Endothelial cell of hepatic sinusoid (primary cell): Measurements from ENCODE around the gene ANKS3.

ENCODE experiments used
- in situ Hi-C: cut with HindIII; loops from 2 replicates; pipeline ENCODE4 v1.10.0; 2017; ENCODE audit warnings: low sequenced_read_pairs

ANKS3 gene, protein sequence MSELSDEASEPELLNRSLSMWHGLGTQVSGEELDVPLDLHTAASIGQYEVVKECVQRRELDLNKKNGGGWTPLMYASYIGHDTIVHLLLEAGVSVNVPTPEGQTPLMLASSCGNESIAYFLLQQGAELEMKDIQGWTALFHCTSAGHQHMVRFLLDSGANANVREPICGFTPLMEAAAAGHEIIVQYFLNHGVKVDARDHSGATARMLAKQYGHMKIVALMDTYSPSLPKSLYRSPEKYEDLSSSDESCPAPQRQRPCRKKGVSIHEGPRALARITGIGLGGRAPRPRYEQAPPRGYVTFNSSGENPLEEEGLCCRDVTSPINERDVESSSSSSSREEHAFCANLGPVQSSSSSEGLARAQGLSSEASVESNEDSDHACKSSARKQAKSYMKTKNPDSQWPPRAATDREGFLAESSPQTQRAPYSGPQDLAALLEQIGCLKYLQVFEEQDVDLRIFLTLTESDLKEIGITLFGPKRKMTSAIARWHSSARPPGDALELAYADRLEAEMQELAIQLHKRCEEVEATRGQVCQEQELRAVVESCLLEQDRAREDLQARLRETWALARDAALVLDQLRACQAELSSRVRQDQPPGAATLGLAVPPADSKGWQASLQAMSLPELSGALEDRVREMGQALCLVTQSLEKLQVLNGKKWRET

DNA sequence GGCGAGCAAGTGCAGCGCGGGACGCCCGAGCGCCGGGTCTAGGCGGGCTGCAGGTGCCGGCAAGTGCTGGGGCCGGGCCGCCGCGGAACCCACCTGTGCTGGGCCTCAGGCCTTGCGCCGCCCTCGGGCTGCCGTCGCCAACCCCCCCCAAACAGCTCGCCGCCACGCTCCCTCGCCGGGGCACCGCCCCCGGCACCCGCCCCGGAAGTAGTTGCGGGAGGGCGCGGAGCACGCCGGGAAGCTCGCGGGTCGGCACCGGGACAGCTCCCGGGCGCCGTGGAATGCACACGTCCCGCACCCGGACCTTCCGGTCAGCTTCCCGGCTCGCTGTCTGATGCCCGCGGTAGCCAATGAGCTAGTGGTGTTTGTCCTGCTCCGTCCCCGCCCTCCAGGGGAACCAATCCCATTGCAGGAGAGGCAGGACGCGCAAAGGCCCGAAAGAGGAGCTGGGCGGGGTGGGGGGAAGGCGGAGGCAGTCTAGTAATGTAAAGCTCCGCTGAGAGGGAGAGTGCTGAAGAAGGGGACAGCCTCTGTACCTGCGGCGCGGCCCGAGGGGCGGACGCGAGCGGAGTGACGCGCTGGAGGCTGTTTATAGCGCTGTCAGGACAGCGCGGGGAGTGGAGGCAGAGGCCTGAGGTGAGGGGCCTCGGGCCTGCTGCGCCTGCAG is at the start of gene ANKS3, which contains the start of gene DNAAF8:
TSS of gene ANKS3 (minus strand) at position 209 of the 667 bp plus-strand sequence. CDS start 4,122 bp downstream, outside the sequence.
TSS of gene DNAAF8 (plus strand) at position 475 of the 667 bp plus-strand sequence. CDS start 1,978 bp downstream, outside the sequence.
- in situ Hi-C loops = no loop called here

DNA sequence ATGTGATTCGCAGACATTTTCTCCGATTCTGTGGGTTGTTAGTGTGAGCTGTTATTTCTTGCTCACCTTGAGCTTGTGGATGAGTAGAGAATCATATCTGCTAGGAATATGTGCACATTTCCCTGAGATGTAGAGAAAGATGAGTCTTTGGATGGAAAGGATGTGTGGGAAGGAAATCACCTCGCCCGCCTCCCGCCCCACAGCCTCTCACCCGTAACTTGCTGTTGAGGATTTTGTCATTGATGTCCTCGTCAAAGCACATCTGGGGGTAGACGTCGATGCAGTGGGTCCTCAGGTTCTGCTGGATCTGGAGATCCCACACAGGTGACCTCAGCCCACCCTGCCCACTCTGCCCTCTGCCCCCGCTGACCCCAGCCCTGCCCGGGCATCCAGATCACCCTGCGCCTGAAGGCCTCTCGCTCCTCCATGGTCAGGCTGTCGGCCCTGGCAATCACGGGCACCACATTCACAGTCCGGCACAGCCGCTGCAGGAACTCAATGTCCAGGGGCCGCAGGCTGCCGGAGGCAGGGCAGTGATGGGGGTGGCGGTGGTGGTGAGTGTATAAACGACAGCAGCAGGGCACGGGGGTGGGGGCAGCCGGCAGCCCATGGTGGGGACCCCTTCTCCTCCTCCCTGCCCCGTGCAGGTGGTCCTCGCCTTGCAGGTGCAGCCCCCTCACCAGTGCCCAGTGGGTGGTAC is 49.3 kb upstream of the ANKS3 start:
- in situ Hi-C loops = no loop called here

DNA sequence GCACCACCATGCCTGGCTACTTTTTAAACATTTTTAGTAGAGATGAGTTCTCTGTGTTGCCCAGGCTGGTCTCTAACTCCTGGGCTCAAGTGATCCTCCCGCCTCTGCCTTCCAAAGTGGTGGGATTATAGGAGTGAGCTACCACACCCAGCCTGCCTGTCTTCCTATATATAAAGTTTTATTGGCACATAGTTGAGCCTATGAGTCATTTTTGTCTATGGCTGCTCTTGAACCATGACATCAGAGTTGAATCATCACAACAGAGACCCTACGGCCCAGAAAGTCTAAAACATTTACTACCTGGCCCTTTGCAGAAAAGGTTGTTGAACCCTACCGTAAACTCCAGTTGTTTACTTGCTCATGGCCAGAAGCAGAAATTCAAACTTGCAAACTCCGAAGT is 46.2 kb upstream of the ANKS3 start:
- in situ Hi-C loops = no loop called here

DNA sequence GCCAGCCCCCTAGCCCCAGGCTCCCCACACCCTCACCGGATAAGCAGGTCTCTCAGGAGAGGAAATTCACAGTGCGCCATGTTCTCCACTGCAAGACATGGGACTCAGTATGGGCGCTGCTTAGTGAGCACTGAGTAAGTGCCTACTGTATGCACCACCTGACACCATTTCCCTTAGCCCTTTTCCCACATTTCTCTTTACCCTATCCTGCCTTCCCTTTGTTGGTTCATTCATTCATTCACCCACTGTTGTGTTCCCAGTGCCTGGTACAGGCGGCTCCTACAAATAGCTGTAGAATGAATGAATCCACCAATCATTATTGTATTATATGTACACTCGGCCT is 44.0 kb upstream of the ANKS3 start:
- in situ Hi-C loops = no loop called here

DNA sequence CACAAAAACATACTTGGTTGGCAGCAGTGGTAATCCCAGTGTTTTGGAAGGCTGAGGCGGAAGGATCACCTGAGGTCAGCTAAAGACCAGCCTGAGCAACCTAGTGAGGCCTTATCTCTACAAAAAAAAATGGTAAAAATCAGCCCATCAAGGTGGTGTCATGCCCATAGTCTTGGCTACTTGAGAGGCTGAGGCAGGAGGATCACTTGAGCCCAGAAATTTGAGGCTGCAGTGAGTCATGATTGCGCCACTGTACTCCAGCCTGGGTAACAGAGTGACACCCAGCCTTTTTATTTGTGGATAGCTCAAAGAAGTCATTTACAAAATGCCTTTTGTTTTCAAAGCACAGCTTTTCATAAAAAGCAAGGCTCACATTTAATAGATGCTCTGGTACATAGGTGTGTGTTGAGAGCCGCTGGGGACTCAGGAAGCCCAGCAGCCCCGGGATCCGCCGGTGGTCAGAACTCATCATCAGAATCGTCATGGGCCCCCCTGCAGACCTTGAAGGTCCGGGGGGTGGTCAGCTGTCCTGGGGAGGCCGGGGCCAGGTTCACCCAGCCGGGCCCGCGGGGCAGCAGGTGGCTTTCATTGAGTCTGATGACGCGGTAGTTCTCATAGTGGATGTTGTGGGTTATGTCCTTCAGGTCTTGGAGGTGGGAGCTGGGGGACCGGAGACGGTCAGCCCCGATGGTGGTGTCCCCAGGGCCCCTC is 43.4 kb upstream of the ANKS3 start:
- in situ Hi-C loops = no loop called here

DNA sequence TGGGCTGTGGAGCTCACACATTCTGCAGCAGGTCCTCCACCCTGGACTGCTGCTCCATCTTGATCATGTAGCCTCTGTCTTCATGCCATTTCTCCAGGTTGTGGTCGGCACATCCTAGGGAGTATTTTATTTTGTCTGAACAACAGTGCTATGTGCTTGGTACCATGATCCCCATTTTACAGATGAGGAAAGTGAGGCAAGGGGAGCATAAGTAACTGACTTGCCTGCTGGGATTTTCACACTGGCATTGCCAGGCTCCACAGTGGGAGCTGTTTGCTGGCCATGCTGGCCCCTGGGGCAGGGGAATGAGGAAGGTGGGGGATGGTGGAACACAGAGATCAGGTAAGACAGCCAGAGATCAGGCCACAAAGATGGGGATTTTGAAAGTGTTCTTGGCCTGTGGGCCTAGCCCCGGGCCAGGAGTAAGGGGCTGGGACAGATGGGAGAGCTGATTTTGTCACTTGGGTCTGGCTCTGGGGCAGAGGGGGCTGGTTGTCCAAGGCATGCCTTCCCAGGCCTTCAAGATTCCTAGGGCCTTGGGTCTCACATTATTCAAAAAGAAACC is 42.2 kb upstream of the ANKS3 start:
- in situ Hi-C loops = no loop called here

DNA sequence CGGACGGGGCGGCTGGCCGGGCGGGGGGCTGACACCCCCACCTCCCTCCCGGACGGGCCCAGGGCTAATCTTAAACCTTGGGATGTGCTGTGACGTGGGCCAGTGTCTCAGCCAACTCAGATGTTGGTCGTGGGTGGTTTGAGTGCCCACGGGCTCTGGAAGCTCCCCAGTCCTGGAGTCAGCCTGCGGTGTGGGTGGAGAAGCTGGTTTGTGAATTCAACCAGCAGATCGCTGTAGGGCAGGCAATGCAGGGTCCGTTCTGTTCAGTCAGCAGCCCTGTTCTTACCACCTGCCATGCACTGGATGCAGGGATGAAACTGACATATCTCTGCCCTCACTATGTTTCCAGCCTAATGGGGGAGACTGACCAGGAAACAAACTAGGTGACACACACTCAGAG is 40.9 kb upstream of the ANKS3 start:
- in situ Hi-C loops = no loop called here

DNA sequence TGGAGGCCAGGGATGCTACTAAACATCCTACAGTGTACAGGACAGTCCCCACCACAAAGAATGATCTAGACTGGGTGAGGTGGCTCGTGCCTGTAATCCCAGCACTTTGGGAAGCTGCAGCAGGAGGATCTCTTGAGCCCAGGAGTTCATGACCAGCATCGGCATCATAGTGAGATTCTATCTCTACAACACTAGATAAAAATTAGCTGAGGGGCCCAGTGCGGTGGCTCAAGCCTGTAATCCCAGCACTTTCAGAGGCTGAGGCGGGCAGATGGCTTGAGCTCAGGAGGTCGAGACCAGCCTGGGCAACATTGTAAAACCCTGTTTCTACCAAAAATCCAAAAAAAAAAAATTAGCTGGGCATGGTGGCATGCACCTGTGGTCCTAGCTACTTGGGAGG is 38.3 kb upstream of the ANKS3 start:
- in situ Hi-C loops = no loop called here

DNA sequence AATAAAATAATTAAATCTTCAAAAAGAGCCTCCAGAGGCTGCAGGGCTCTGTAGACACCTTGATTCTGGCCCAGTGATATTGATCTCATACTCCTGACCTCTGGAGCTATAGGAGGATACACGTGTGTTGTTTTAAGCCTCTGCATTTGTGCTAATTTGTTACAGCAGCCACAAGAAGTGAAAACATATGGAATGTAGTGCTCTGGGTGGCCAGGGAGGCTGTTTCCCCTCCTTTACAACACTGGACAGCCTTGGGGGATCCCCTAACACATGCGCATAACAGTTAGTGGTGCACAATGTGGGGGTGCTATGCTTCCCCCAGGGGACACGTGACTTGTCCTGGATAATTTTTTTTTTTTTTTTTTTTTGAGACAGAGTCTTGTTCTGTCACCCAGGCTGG is 37.6 kb upstream of the ANKS3 start:
- in situ Hi-C loops = no loop called here

DNA sequence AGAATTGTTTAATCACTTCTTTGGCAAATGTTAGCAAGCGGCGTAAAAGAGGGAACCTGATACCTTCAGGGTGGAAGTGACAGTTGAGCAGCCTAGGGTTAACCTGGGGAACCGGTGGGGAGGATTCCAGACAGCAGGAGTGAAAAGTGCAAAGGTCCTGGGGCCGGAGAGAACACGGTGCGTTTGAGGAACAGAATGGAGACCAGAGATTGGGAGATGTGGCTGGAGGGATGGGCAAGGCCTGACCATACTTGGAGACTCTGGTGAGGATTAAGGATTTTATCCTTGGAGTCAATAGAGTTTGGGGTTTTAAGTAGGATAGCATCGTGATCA is 35.2 kb upstream of the ANKS3 start:
- in situ Hi-C loops = loop anchor here (5.0 kb wide), 1 partner anchor 63 kb away; no protein-coding TSS in a partner anchor

DNA sequence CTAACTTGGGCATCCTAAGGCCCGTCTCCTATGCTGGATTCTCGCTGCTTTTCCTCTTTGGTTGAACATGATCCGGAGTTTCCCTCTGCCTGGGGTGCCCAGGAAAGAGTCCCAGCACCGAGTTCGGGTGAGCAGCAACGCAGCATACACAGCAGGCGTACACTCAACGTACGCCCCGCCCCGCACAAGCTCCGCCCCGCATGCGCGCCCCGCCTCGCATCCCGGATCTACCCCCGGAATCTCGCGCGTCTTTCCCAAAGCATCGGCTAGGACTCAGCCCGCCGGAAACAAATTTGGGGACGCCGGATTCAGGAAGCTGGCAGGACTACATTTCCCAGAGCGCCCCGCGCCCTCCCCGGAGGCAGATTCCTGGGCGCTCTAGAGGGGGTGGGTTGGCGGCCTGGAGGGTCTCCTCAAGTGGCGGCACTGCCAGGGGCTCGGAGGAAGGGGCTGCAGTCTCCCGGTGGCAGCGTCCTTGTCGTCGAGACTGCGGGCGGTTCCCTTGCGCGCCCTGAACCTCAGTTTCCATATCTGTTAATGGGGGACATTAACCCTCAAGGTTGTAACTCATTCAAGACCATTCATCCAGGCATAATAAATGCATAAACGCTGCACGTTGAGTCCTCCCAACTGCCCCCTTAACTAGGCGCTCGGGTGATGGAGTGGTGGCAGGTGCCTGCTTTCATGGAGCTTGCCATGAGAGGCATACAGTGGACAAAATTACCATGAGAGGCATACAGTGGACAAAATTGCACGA is 34.7 kb upstream of the ANKS3 start:
- in situ Hi-C loops = loop anchor here (5.0 kb wide), 1 partner anchor 64 kb away; no protein-coding TSS in a partner anchor

DNA sequence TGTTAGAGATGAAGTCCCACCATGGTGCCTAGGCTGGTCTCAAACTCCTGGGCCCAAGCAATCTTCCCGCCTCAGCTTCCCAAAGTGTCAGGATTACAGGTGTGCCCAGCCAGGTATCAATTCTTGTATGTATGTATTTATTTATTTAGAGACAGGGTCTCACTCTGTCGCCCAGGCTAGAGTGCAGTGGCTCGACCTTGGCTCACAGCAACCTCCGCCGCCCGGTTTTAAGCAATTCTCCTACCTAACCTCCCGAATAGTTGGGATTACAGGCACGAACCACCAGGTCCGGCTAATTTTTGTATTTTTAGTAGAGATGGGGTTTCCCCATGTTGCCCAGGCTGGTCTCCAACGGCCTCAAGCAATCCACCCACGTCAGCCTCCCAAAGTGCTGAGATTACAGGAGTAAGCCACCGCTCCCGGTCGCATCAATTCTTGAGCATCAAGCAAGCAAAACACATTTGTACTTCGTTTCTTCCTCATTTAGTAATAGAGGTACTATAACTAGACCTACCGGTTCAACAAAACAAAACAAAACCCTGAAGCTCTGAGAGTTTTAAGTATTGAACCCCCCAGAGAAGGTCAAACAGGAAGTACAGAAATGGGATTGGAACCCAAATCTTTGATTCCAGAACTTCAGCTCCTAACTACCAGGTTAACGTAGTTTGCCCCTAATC is 33.9 kb upstream of the ANKS3 start:
- in situ Hi-C loops = loop anchor here (5.0 kb wide), 1 partner anchor 64 kb away; no protein-coding TSS in a partner anchor

DNA sequence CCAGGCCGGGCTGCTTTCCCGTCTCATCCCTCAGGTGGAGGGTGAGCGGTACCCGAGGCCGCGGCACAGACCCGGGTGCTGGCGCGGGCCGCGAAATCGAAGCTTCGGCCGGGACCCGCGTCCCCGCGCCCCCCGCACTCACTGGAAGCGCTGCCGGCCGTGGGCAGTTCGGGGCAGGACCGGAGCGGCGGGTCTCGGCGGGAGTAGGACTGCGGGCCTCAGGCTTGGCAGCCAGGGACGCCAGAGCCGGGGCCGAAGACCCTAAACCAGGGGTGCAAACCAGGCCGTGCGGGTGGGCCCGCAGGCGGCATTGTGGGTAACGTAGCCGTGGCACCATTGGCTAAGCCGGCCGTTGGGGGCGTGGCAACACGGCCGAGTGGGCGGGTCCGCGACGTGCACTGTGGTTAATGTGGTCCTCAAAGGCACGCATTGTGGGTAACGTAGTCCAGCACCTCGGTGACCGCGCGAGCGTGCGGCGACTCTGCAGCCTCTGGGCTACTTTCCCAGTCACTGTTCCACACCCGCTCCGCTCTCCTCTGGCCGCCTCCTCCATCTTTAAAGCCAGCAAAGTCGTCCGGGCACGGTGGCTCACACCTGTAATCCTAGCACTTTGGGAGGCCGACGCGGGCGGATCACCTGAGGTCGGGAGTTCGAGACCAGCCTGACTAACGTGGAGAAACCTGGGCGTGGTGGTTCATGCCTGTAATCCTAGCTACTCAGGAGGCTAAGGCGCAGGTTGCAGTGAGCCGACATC is 33.0 kb upstream of the ANKS3 start, which contains the start of gene ZNF500:
TSS of gene ZNF500 (minus strand) at position 288 of the 754 bp plus-strand sequence. CDS start 1,184 bp downstream, outside the sequence.
- in situ Hi-C loops = loop anchor here (5.0 kb wide), 1 partner anchor 65 kb away; no protein-coding TSS in a partner anchor

DNA sequence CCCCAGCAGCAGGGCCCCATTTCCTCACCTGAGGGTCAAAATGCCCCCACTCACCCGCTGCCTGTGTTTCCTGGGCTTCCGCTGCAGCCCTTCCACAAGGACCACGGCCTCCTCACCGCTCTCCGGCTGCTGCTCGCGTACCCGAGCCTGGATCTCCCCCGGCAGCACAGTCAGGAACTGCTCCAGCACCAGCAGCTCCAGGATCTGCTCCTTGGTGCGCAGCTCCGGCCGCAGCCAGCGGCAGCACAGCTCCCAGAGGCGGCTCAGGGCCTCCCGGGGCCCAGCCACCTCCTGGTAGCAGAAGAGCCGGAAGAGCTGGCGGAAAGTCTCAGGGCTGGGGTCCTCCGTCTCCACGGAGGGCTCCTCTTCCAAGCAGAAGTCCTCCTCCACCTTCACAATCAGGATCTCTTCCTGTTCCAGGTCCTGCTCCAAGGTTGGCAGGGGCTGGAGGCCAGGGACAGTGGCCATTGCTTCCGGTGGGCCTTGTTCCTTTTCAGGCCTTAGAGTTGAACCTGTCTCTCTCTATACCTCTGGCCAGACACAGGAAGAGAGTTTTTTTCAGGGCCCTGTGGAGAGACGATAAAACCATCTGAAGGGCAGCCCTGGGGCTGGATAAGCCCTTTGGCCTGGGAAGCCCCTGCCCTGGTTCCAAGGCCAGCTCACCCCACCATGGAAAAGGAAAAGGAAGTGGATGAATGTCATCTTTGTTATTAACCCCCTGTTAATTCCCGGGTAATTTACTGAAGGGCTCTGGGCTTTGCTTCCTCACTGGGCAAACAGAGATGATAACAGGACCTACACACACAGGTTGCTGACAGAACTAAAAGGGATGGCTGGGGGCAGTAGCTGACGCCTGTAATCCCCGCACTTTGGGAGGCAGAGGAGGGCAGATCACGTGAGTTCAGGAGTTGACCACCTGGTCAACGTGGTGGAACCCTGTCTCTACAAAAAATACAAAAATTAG is 31.7 kb upstream of the ANKS3 start:
- in situ Hi-C loops = loop anchor here (5.0 kb wide), 1 partner anchor 67 kb away; no protein-coding TSS in a partner anchor

DNA sequence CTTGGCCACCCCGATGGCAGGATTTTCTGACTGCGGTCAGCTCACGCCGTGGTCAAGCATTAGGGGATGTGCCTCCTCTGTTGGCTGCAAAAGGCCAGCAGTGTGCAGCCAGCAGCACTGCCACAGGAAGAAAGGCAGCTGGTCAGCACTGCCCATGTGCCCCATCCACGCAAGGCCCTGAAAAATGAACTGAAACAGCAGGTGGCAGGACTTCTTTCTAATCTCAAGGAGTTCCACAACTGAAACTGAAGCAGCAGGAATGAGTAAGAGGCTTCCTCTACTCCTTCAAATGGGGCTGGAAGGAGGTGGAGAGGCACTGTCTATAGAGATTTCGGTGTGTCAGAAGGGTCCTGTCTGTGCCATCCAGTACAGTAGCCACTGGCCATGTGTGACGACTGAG is 29.7 kb upstream of the ANKS3 start:
- in situ Hi-C loops = no loop called here

DNA sequence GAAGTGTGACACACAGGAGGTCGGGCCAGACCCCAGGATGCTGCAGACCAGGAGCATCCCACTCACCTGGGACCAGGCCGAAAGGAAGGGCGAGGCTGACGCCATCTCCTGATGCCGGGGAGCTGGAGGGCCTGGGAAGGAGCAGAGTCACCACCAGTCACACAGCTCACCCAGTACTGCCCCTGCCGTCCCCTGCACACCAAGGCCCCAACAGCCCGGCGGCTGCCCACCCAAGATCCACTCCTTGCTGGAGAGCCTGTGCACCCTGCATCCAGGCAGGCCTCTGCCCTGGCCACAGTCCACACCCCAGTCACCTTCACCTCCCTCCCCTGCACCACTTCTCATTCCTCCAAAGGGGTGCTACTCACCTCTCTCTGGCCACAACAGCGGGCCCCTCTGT is 28.1 kb upstream of the ANKS3 start:
- in situ Hi-C loops = no loop called here
